ENCODE results near the gene MMP24OS. TPM values are rescaled to one million over a fixed set of nuclear protein-coding genes. Genes with fewer than 3 reads are reported as not detected.

The MMP24OS gene
- total and polyA plus RNA-seq, 2 donors (not counting 1 experiment from before 2014, with no cell fraction given): 36.3 to 57.0 TPM

GRCh38 chr20:35240811-35241293 is 37.1 kb downstream of the MMP24OS start:
- peaks cover 0 to 3% (median 0%) of the 10 kb centered on the region in 4 experiments for H3K27me3 ChIP-seq (replicated peaks in 1 of 4; ENCODE audit: control extremely low read depth in 1 of 4, control insufficient read depth in 3 of 4, insufficient read depth in 4 of 4, low read length in 3 of 4)
- CTCF ChIA-PET: interaction anchor here (1.1 kb wide), 1 partner anchor 90 kb away, joined by 3 read pairs; no protein-coding TSS in a partner anchor
- Mint-ChIP-seq H3K27ac (no peak overlapping the region), H3K27me3 (peaks cover 7% of the 10 kb centered on the region), H3K4me3 (no peak overlapping the region), H3K4me1 (no peaks in the 10 kb centered on the region), H3K9me3 (ENCODE audit: insufficient read depth) (no peaks in the 10 kb centered on the region)
- H3K4me2 ChIP-seq (replicated peaks; ENCODE audit: low read depth, low read length, poor library complexity, severe bottlenecking): no peak overlapping the region
- H2AFZ ChIP-seq (ENCODE audit: insufficient read depth, low read depth, low read length, poor library complexity, severe bottlenecking): no peak overlapping the region
- no peak for TF ChIP-seq EZH2 (IDR thresholded peaks at IDR 0.05; ENCODE audit: borderline replicate concordance, insufficient read depth, low read depth, low read length, poor library complexity, severe bottlenecking)
- TF ChIP-seq CTCF (IDR thresholded peaks at IDR 0.05): no peak
- WGBS (ENCODE audit: insufficient coverage): 100% methylated on average over 2 of the region's 2 CpGs
- POLR2A ChIA-PET: no interaction called here
- no peak overlapping the region for H3K27ac ChIP-seq (ENCODE audit: low read length in 2 of 2)
- peaks cover 0 to 2% of the 10 kb centered on the region in 2 experiments for H3K36me3 ChIP-seq (replicated peaks in 1 of 2; ENCODE audit: control extremely low read depth in 1 of 2, control insufficient read depth in 1 of 2, extremely low read depth in 1 of 2, insufficient read depth in 2 of 2, low read length in 1 of 2)
- no peaks in the 10 kb centered on the region for H3K79me2 ChIP-seq (ENCODE audit: control insufficient read depth, insufficient read depth, low read length)
- no peaks in the 10 kb centered on the region for H3K4me1 ChIP-seq (ENCODE audit: control insufficient read depth in 2 of 2, insufficient read depth in 2 of 2, low read length in 2 of 2)
- H4K20me1 ChIP-seq (ENCODE audit: control insufficient read depth, insufficient read depth, low read length, poor library complexity, severe bottlenecking): peaks cover 4% of the 10 kb centered on the region
- no peaks in the 10 kb centered on the region for H3K9me3 ChIP-seq (ENCODE audit: control extremely low read depth in 1 of 3, control insufficient read depth in 2 of 3, insufficient read depth in 1 of 3, low read length in 2 of 3)
- H3K4me3 ChIP-seq (ENCODE audit: control extremely low read depth in 1 of 5, extremely low read depth in 1 of 5, insufficient read depth in 1 of 5, low read depth in 2 of 5, low read length in 4 of 5): no peak overlapping the region
- DNase-seq (no peak), ATAC-seq (ENCODE audit: low read depth) (no peak)
- intact Hi-C loops (cut with micrococcal nuclease): no loop called here
- no peak overlapping the region for H3K9ac ChIP-seq (ENCODE audit: low read length)

GRCh38 chr20:35240083-35240810 is 37.7 kb downstream of the MMP24OS start:
- Histone ChIP-seq H2AFZ (ENCODE audit: insufficient read depth, low read depth, low read length, poor library complexity, severe bottlenecking) (no peak overlapping the region), H3K4me1 (ENCODE audit: control insufficient read depth in 2 of 2, insufficient read depth in 2 of 2, low read length in 2 of 2) (no peaks in the 10 kb centered on the region), H3K9me3 (ENCODE audit: control extremely low read depth in 1 of 3, control insufficient read depth in 2 of 3, insufficient read depth in 1 of 3, low read length in 2 of 3) (no peaks in the 10 kb centered on the region), H3K4me2 (replicated peaks; ENCODE audit: low read depth, low read length, poor library complexity, severe bottlenecking) (no peak overlapping the region), H3K27me3 (replicated peaks in 1 of 4; ENCODE audit: control extremely low read depth in 1 of 4, control insufficient read depth in 3 of 4, insufficient read depth in 4 of 4, low read length in 3 of 4) (peaks cover 0 to 3% (median 0%) of the 10 kb centered on the region in 4 experiments), H3K27ac (ENCODE audit: low read length in 2 of 2) (no peak overlapping the region), H4K20me1 (ENCODE audit: control insufficient read depth, insufficient read depth, low read length, poor library complexity, severe bottlenecking) (peaks cover 4% of the 10 kb centered on the region), H3K4me3 (ENCODE audit: control extremely low read depth in 1 of 5, extremely low read depth in 1 of 5, insufficient read depth in 1 of 5, low read depth in 2 of 5, low read length in 4 of 5) (no peak overlapping the region), H3K9ac (ENCODE audit: low read length) (no peak overlapping the region), H3K36me3 (replicated peaks in 1 of 2; ENCODE audit: control extremely low read depth in 1 of 2, control insufficient read depth in 1 of 2, extremely low read depth in 1 of 2, insufficient read depth in 2 of 2, low read length in 1 of 2) (peaks cover 0 to 2% of the 10 kb centered on the region in 2 experiments), H3K79me2 (ENCODE audit: control insufficient read depth, insufficient read depth, low read length) (no peaks in the 10 kb centered on the region)
- no peak overlapping the region for H3K4me3 Mint-ChIP-seq
- 94% methylated on average over 5 of the region's 5 CpGs for WGBS (ENCODE audit: insufficient coverage)
- TF ChIP-seq CTCF (IDR thresholded peaks at IDR 0.05) (no peak), EZH2 (IDR thresholded peaks at IDR 0.05; ENCODE audit: borderline replicate concordance, insufficient read depth, low read depth, low read length, poor library complexity, severe bottlenecking) (no peak)
- ChIA-PET POLR2A (no interaction called here), CTCF (no interaction called here)
- peaks cover 7% of the 10 kb centered on the region for H3K27me3 Mint-ChIP-seq
- ATAC-seq (ENCODE audit: low read depth) (no peak), DNase-seq (no peak)
- no peaks in the 10 kb centered on the region for H3K9me3 Mint-ChIP-seq (ENCODE audit: insufficient read depth)
- intact Hi-C loops (cut with micrococcal nuclease): no loop called here
- no peaks in the 10 kb centered on the region for H3K4me1 Mint-ChIP-seq
- H3K27ac Mint-ChIP-seq: no peak overlapping the region

All from B cell (primary cell).